ENCODE data around the gene FSTL5. TPM values are rescaled to one million over a fixed set of nuclear protein-coding genes. Genes with fewer than 3 reads are reported as not detected.

FSTL5 gene
- total RNA-seq, 1 donor = not detected

- no peak for TF ChIP-seq CTCF (IDR thresholded peaks at IDR 0.05; ENCODE audit: extremely low read depth, low read depth, low read length)
- H3K27ac ChIP-seq (ENCODE audit: low read depth, low read length) = no peak overlapping the region
- H4K20me1 ChIP-seq (ENCODE audit: insufficient read depth, low read length) = no peaks in the 10 kb centered on the region
- H3K4me1 ChIP-seq (ENCODE audit: insufficient read depth, low read length) = no peaks in the 10 kb centered on the region
- H3K79me2 ChIP-seq (ENCODE audit: insufficient read depth, low read length) = no peaks in the 10 kb centered on the region
- H3K9me3 ChIP-seq (ENCODE audit: low read depth, low read length) = no peaks in the 10 kb centered on the region
- H3K36me3 ChIP-seq (ENCODE audit: insufficient read depth, low read length) = no peaks in the 10 kb centered on the region
- no peak overlapping the region for H3K4me2 ChIP-seq (ENCODE audit: insufficient read depth, low read length)
- DNase-seq (ENCODE audit: insufficient read length, low spot score, missing footprints) = no peak
- no peak overlapping the region for H2AFZ ChIP-seq (ENCODE audit: low read length)
- no peaks in the 10 kb centered on the region for H3K27me3 ChIP-seq (ENCODE audit: insufficient read depth, low read length)
- no peak overlapping the region for H3K4me3 ChIP-seq (ENCODE audit: insufficient read depth, low read length)
These were observed 449.6 kb downstream of the FSTL5 start for GRCh38 chr4:161714022-161714751.

GRCh38 chr4:161704653-161705052 is 459.1 kb downstream of the FSTL5 start:
- no peaks in the 10 kb centered on the region for H3K4me1 ChIP-seq (ENCODE audit: insufficient read depth, low read length)
- H2AFZ ChIP-seq (ENCODE audit: low read length) = no peak overlapping the region
- H3K36me3 ChIP-seq (ENCODE audit: insufficient read depth, low read length) = no peaks in the 10 kb centered on the region
- no peaks in the 10 kb centered on the region for H3K27me3 ChIP-seq (ENCODE audit: insufficient read depth, low read length)
- H3K4me3 ChIP-seq (ENCODE audit: insufficient read depth, low read length) = no peak overlapping the region
- peaks cover 3% of the 10 kb centered on the region for H3K9me3 ChIP-seq (ENCODE audit: low read depth, low read length)
- DNase-seq (ENCODE audit: insufficient read length, low spot score, missing footprints) = no peak
- TF ChIP-seq CTCF (IDR thresholded peaks at IDR 0.05; ENCODE audit: extremely low read depth, low read depth, low read length) = no peak
- H3K79me2 ChIP-seq (ENCODE audit: insufficient read depth, low read length) = no peaks in the 10 kb centered on the region
- no peak overlapping the region for H3K4me2 ChIP-seq (ENCODE audit: insufficient read depth, low read length)
- no peak overlapping the region for H3K27ac ChIP-seq (ENCODE audit: low read depth, low read length)
- H4K20me1 ChIP-seq (ENCODE audit: insufficient read depth, low read length) = no peaks in the 10 kb centered on the region

- no peaks in the 10 kb centered on the region for H3K79me2 ChIP-seq (ENCODE audit: insufficient read depth, low read length)
- H3K4me2 ChIP-seq (ENCODE audit: insufficient read depth, low read length) = no peak overlapping the region
- H3K27ac ChIP-seq (ENCODE audit: low read depth, low read length) = no peak overlapping the region
- peaks cover 3% of the 10 kb centered on the region for H3K9me3 ChIP-seq (ENCODE audit: low read depth, low read length)
- H3K4me1 ChIP-seq (ENCODE audit: insufficient read depth, low read length) = no peaks in the 10 kb centered on the region
- no peak overlapping the region for H2AFZ ChIP-seq (ENCODE audit: low read length)
- no peaks in the 10 kb centered on the region for H3K27me3 ChIP-seq (ENCODE audit: insufficient read depth, low read length)
- DNase-seq (ENCODE audit: insufficient read length, low spot score, missing footprints) = no peak
- H3K36me3 ChIP-seq (ENCODE audit: insufficient read depth, low read length) = no peaks in the 10 kb centered on the region
- H4K20me1 ChIP-seq (ENCODE audit: insufficient read depth, low read length) = no peaks in the 10 kb centered on the region
- H3K4me3 ChIP-seq (ENCODE audit: insufficient read depth, low read length) = no peak overlapping the region
- no peak for TF ChIP-seq CTCF (IDR thresholded peaks at IDR 0.05; ENCODE audit: extremely low read depth, low read depth, low read length)
These were observed 459.8 kb downstream of the FSTL5 start for GRCh38 chr4:161704040-161704439.

GRCh38 chr4:161702287-161702686 is 461.5 kb downstream of the FSTL5 start:
- Histone ChIP-seq H3K4me1 (ENCODE audit: insufficient read depth, low read length) (no peaks in the 10 kb centered on the region), H3K4me2 (ENCODE audit: insufficient read depth, low read length) (no peak overlapping the region), H4K20me1 (ENCODE audit: insufficient read depth, low read length) (no peaks in the 10 kb centered on the region), H3K9me3 (ENCODE audit: low read depth, low read length) (peaks cover 3% of the 10 kb centered on the region), H3K79me2 (ENCODE audit: insufficient read depth, low read length) (no peaks in the 10 kb centered on the region), H2AFZ (ENCODE audit: low read length) (no peak overlapping the region), H3K4me3 (ENCODE audit: insufficient read depth, low read length) (no peak overlapping the region), H3K27me3 (ENCODE audit: insufficient read depth, low read length) (no peaks in the 10 kb centered on the region), H3K27ac (ENCODE audit: low read depth, low read length) (no peak overlapping the region), H3K36me3 (ENCODE audit: insufficient read depth, low read length) (no peaks in the 10 kb centered on the region)
- DNase-seq (ENCODE audit: insufficient read length, low spot score, missing footprints) = no peak
- no peak for TF ChIP-seq CTCF (IDR thresholded peaks at IDR 0.05; ENCODE audit: extremely low read depth, low read depth, low read length)

Data from osteoblast (primary cell).